Endothelial cell (in vitro differentiated cells): Measurements from ENCODE around the gene PLAAT2. TPM values are rescaled to one million over a fixed set of nuclear protein-coding genes. Genes with fewer than 3 reads are reported as not detected.

ENCODE experiments used
- DNase-seq: peaks from one replicate; pipeline ENCODE4 v3.0.0; 2021; ENCODE audit warnings: low spot score
- H3K27ac Mint-ChIP-seq: one replicate; pipeline ENCODE4 v1.8.0; 2021; ENCODE audit warnings: mixed read lengths, inconsistent platforms; ENCODE audit not compliant: unreplicated experiment
- H3K27me3 Mint-ChIP-seq: one replicate; pipeline ENCODE4 v1.8.0; 2021; ENCODE audit warnings: mild to moderate bottlenecking, moderate library complexity, mixed read lengths, inconsistent platforms; ENCODE audit not compliant: unreplicated experiment
- H3K36me3 Mint-ChIP-seq: one replicate; pipeline ENCODE4 v1.8.0; 2021; ENCODE audit warnings: mild to moderate bottlenecking, low read depth, mixed read lengths, inconsistent platforms; ENCODE audit not compliant: unreplicated experiment
- H3K4me1 Mint-ChIP-seq: one replicate; pipeline ENCODE4 v1.8.0; 2021; ENCODE audit warnings: mild to moderate bottlenecking, mixed read lengths, inconsistent platforms; ENCODE audit not compliant: unreplicated experiment
- H3K4me3 Mint-ChIP-seq: one replicate; pipeline ENCODE4 v1.8.0; 2021; ENCODE audit warnings: mild to moderate bottlenecking, mixed read lengths, inconsistent platforms; ENCODE audit not compliant: unreplicated experiment
- H3K9me3 Mint-ChIP-seq: one replicate; pipeline ENCODE4 v1.8.0; 2021; ENCODE audit warnings: mixed read lengths, inconsistent platforms; ENCODE audit not compliant: unreplicated experiment
- CTCF ChIP-seq: fragments of 200-600 bp; sonication (generic); IDR thresholded peaks from one replicate; pipeline ENCODE4 v1.5.0; 2021; ENCODE audit warnings: antibody characterized with exemption; ENCODE audit not compliant: unreplicated experiment
- total RNA-seq: library from RNA; stranded (reverse); fragmentation: NEBNext Ultra II Directional; extraction: Animal tissue kit (Norgen Biotek cat#: 25700); gene quantifications from one replicate; pipeline ENCODE4 v1.2.1, GENCODE V29; 2021; ENCODE audit not compliant: unreplicated experiment

The PLAAT2 gene
- total RNA-seq, 1 donor from 2014 or later: not detected

- DNase-seq: no peak
- Mint-ChIP-seq H3K36me3 (no peaks in the 10 kb centered on the region), H3K27ac (no peak overlapping the region), H3K4me3 (no peak overlapping the region), H3K4me1 (peaks cover 7% of the 10 kb centered on the region), H3K27me3 (peaks cover 2% of the 10 kb centered on the region), H3K9me3 (no peaks in the 10 kb centered on the region)
- no peak for TF ChIP-seq CTCF
Observed at GRCh38 chr11:63516109-63516508, 47.1 kb downstream of the PLAAT2 start.

GRCh38 chr11:63512816-63513215 is 50.4 kb downstream of the PLAAT2 start:
- H3K27ac Mint-ChIP-seq: no peak overlapping the region
- H3K4me1 Mint-ChIP-seq: peaks cover 19% of the 10 kb centered on the region
- no peak overlapping the region for H3K4me3 Mint-ChIP-seq
- H3K27me3 Mint-ChIP-seq: peaks cover 3% of the 10 kb centered on the region
- DNase-seq: no peak
- TF ChIP-seq CTCF: no peak
- no peaks in the 10 kb centered on the region for H3K36me3 Mint-ChIP-seq
- no peaks in the 10 kb centered on the region for H3K9me3 Mint-ChIP-seq

GRCh38 chr11:63511048-63511748 is 52.0 kb downstream of the PLAAT2 start:
- Mint-ChIP-seq H3K27ac (peak overlapping the region; percentile 42), H3K9me3 (no peaks in the 10 kb centered on the region), H3K4me1 (peaks cover 19% of the 10 kb centered on the region), H3K36me3 (no peaks in the 10 kb centered on the region), H3K4me3 (peak overlapping the region; percentile 42), H3K27me3 (peaks cover 5% of the 10 kb centered on the region)
- DNase-seq: peak; percentile 39
- TF ChIP-seq CTCF: no peak

- no peak overlapping the region for H3K4me3 Mint-ChIP-seq
- no peaks in the 10 kb centered on the region for H3K9me3 Mint-ChIP-seq
- H3K27me3 Mint-ChIP-seq: peaks cover 5% of the 10 kb centered on the region
- H3K27ac Mint-ChIP-seq: peak overlapping the region; percentile 42
- no peak for TF ChIP-seq CTCF
- no peak for DNase-seq
- peaks cover 19% of the 10 kb centered on the region for H3K4me1 Mint-ChIP-seq
- no peaks in the 10 kb centered on the region for H3K36me3 Mint-ChIP-seq
Observed at GRCh38 chr11:63510360-63511047, 52.7 kb downstream of the PLAAT2 start.

GRCh38 chr11:63508745-63509144 is 54.4 kb downstream of the PLAAT2 start:
- Mint-ChIP-seq H3K4me3 (no peak overlapping the region), H3K27me3 (peaks cover 5% of the 10 kb centered on the region), H3K36me3 (peaks cover 4% of the 10 kb centered on the region), H3K4me1 (peaks cover 24% of the 10 kb centered on the region), H3K27ac (no peak overlapping the region), H3K9me3 (no peaks in the 10 kb centered on the region)
- DNase-seq: no peak
- TF ChIP-seq CTCF: no peak
